ENCODE data around the gene NOX3. TPM values are rescaled to one million over a fixed set of nuclear protein-coding genes. Genes with fewer than 3 reads are reported as not detected.

Gene NOX3
- total RNA-seq, 1 experiment from 2014 or later, result not detected

GRCh38 chr6:155378276-155378675 is 77.4 kb downstream of the NOX3 start:
- no peaks in the 10 kb centered on the region for H3K23me2 ChIP-seq (ENCODE audit: insufficient read length, low read depth, low read length, poor library complexity, severe bottlenecking)
- no peak overlapping the region for H3K4ac ChIP-seq (ENCODE audit: low read depth, low read length)
- no peak overlapping the region for H3K4me2 ChIP-seq (ENCODE audit: insufficient read depth, insufficient read length, low read length)
- no peak overlapping the region for H2BK15ac ChIP-seq (ENCODE audit: low read depth, low read length)
- H3K27ac Mint-ChIP-seq, result no peak overlapping the region
- H2BK5ac ChIP-seq (ENCODE audit: insufficient read length, low read length), result no peak overlapping the region
- no peak overlapping the region for H3K23ac ChIP-seq (ENCODE audit: insufficient read length, low read depth, low read length)
- DNase-seq, result no peak
- no peaks in the 10 kb centered on the region for H3K4me1 Mint-ChIP-seq
- H3K18ac ChIP-seq (ENCODE audit: insufficient read length, low read depth, low read length), result no peak overlapping the region
- H2AFZ ChIP-seq (ENCODE audit: low read length), result no peak overlapping the region
- TF ChIP-seq, protein P1, sequence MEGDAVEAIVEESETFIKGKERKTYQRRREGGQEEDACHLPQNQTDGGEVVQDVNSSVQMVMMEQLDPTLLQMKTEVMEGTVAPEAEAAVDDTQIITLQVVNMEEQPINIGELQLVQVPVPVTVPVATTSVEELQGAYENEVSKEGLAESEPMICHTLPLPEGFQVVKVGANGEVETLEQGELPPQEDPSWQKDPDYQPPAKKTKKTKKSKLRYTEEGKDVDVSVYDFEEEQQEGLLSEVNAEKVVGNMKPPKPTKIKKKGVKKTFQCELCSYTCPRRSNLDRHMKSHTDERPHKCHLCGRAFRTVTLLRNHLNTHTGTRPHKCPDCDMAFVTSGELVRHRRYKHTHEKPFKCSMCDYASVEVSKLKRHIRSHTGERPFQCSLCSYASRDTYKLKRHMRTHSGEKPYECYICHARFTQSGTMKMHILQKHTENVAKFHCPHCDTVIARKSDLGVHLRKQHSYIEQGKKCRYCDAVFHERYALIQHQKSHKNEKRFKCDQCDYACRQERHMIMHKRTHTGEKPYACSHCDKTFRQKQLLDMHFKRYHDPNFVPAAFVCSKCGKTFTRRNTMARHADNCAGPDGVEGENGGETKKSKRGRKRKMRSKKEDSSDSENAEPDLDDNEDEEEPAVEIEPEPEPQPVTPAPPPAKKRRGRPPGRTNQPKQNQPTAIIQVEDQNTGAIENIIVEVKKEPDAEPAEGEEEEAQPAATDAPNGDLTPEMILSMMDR (conservative IDR thresholded peaks at IDR 0.05), result no peak
- no peaks in the 10 kb centered on the region for H3K9me3 ChIP-seq (ENCODE audit: control insufficient read depth, low read depth, low read length)
- H3K36me3 Mint-ChIP-seq (ENCODE audit: insufficient read depth in 1 of 3, low read depth in 3 of 3), result no peaks in the 10 kb centered on the region; a peak in 1 of 7 replicates
- H3K14ac ChIP-seq (ENCODE audit: insufficient read depth, low read length), result no peak overlapping the region
- no peak overlapping the region for H4K8ac ChIP-seq (replicated peaks; ENCODE audit: insufficient read length, low read depth, low read length)
- no peak overlapping the region for H2BK20ac ChIP-seq (ENCODE audit: low read depth, low read length, poor library complexity, severe bottlenecking)
- H4K5ac ChIP-seq (ENCODE audit: insufficient read length, low read depth, low read length), result no peak overlapping the region
- H3K4me3 Mint-ChIP-seq, result no peak overlapping the region
- H4K91ac ChIP-seq (ENCODE audit: insufficient read length, low read depth, low read length), result no peak overlapping the region
- H3K9ac ChIP-seq (ENCODE audit: extremely low read depth, insufficient read length, low read length), result no peak overlapping the region
- H4K20me1 ChIP-seq (ENCODE audit: control insufficient read depth, insufficient read depth, insufficient read length), result no peaks in the 10 kb centered on the region
- no peak overlapping the region for H2BK12ac ChIP-seq (ENCODE audit: insufficient read length, low read depth, low read length)
- no peak overlapping the region for H3K27ac ChIP-seq (ENCODE audit: insufficient read length, low read depth, low read length)
- no peak overlapping the region for H2BK120ac ChIP-seq (ENCODE audit: low read depth, low read length, poor library complexity, severe bottlenecking)
- no peaks in the 10 kb centered on the region for H3K79me2 ChIP-seq (ENCODE audit: insufficient read depth, low read length)
- no peaks in the 10 kb centered on the region for H3K79me1 ChIP-seq (ENCODE audit: insufficient read depth, low read depth, low read length, poor library complexity, severe bottlenecking)
- H3K56ac ChIP-seq (ENCODE audit: insufficient read length, low read depth, low read length), result no peak overlapping the region
- 0 out of 2 replicates have a peak, but pooled peaks cover under 1% of the 10 kb centered on the region for H3K27me3 Mint-ChIP-seq (ENCODE audit: low read depth)
- no peaks in the 10 kb centered on the region for H3K4me1 ChIP-seq (ENCODE audit: insufficient read depth, low read length)
- H3T11ph ChIP-seq (ENCODE audit: low read length), result no peak overlapping the region
- no peaks in the 10 kb centered on the region for H3K9me3 Mint-ChIP-seq
- H2AK5ac ChIP-seq (ENCODE audit: insufficient read length, low read length), result no peak overlapping the region
- no peaks in the 10 kb centered on the region for H3K27me3 ChIP-seq (ENCODE audit: insufficient read depth, low read length)
